Measurements from ENCODE around the gene COMMD10. TPM values are rescaled to one million over a fixed set of nuclear protein-coding genes. Genes with fewer than 3 reads are reported as not detected.

Gene COMMD10
- total and polyA plus RNA-seq, 2 experiments from 2014 or later = 37.7 to 52.2 TPM

- no peak overlapping the region for H2AFZ ChIP-seq
- no peaks in the 10 kb centered on the region for H3K9me3 ChIP-seq (ENCODE audit: low read depth)
- H3K27me3 ChIP-seq = no peaks in the 10 kb centered on the region
- H3K4me1 ChIP-seq (ENCODE audit: insufficient read depth) = peaks cover 3% of the 10 kb centered on the region
- TF ChIP-seq EZH2 (IDR thresholded peaks at IDR 0.05; ENCODE audit: borderline replicate concordance) (no peak), EZH2phosphoT487 (IDR thresholded peaks at IDR 0.05; ENCODE audit: low read depth, severe bottlenecking, unreplicated experiment) (no peak), CTCF (IDR thresholded peaks at IDR 0.05; ENCODE audit: poor library complexity) (no peak)
- H4K20me1 ChIP-seq (ENCODE audit: insufficient read depth, poor library complexity, severe bottlenecking) = no peaks in the 10 kb centered on the region
- no peak for DNase-seq (ENCODE audit: low spot score)
- no peak overlapping the region for H3K4me3 ChIP-seq
- no peaks in the 10 kb centered on the region for H3K9me2 ChIP-seq (replicated peaks; ENCODE audit: insufficient read depth)
- H3K27ac ChIP-seq = no peak overlapping the region
- no peak overlapping the region for H3K4me2 ChIP-seq
- H3K79me2 ChIP-seq = no peaks in the 10 kb centered on the region
- no peaks in the 10 kb centered on the region for H3K36me3 ChIP-seq (replicated peaks; ENCODE audit: insufficient read depth, low read depth)
- 79% methylated on average over 2 of the region's 2 CpGs for WGBS (ENCODE audit: low lambda C conversion rate, missing lambda C conversion rate)
These were observed 215.2 kb downstream of the COMMD10 start for GRCh38 chr5:116299746-116300640.

DNA sequence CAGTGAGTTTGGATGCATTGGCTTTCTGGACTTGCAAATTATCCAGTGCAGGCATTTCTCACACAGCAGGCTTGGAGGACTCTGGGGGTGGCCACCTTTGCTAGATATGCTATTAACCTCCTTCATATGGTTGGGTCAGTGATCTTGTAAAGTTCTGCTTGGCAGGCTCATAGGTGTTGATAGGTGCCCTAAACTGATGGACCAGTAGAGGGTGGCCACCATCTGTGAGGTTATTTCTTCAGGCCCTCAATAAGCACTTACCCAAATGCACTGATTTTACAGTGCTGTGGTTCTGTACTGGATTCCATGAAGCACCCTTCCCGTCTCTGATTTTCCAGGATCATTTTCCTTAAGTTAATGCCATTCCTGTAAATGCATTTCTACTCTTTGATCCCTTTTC is 216.3 kb downstream of the COMMD10 start:
- Histone ChIP-seq H3K4me3 (no peak overlapping the region), H3K79me2 (no peaks in the 10 kb centered on the region), H3K9me3 (ENCODE audit: low read depth) (no peaks in the 10 kb centered on the region), H2AFZ (no peak overlapping the region), H3K4me1 (ENCODE audit: insufficient read depth) (peaks cover 3% of the 10 kb centered on the region), H4K20me1 (ENCODE audit: insufficient read depth, poor library complexity, severe bottlenecking) (no peaks in the 10 kb centered on the region), H3K9me2 (replicated peaks; ENCODE audit: insufficient read depth) (no peaks in the 10 kb centered on the region), H3K27me3 (no peaks in the 10 kb centered on the region), H3K36me3 (replicated peaks; ENCODE audit: insufficient read depth, low read depth) (no peaks in the 10 kb centered on the region), H3K27ac (no peak overlapping the region), H3K4me2 (no peak overlapping the region)
- no peak for TF ChIP-seq CTCF (IDR thresholded peaks at IDR 0.05; ENCODE audit: poor library complexity)
- no peak for TF ChIP-seq EZH2 (IDR thresholded peaks at IDR 0.05; ENCODE audit: borderline replicate concordance)
- TF ChIP-seq EZH2phosphoT487 (IDR thresholded peaks at IDR 0.05; ENCODE audit: low read depth, severe bottlenecking, unreplicated experiment) = no peak
- WGBS (ENCODE audit: low lambda C conversion rate, missing lambda C conversion rate) = 96% methylated on average over 1 of the region's 1 CpG
- no peak for DNase-seq (ENCODE audit: low spot score)

DNA sequence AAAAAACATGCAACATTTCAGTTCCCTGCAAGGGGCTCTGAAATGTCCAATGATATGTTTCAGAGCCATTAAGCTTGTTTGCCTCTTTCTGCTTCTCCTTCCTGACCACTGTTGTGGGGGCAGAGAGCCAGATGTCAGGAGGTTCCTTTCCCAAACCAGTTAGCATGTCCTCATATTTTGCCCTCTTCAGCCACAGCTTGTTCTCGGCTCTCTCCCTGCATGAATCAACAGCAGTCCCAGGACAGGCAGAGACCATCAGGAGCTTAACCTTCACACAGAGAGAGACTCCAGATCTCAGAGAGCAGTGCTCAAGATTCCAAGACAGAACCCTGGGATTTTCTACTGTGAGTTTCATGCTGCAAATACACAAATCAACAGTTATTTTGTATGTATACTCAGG is 218.5 kb downstream of the COMMD10 start:
- WGBS (ENCODE audit: low lambda C conversion rate, missing lambda C conversion rate) = 65% methylated on average over 1 of the region's 1 CpG
- no peak overlapping the region for H3K27ac ChIP-seq
- H3K27me3 ChIP-seq = no peaks in the 10 kb centered on the region
- H2AFZ ChIP-seq = no peak overlapping the region
- no peak for DNase-seq (ENCODE audit: low spot score)
- peaks cover 3% of the 10 kb centered on the region for H3K4me1 ChIP-seq (ENCODE audit: insufficient read depth)
- H3K9me2 ChIP-seq (replicated peaks; ENCODE audit: insufficient read depth) = no peaks in the 10 kb centered on the region
- H3K79me2 ChIP-seq = no peaks in the 10 kb centered on the region
- H3K4me3 ChIP-seq = no peak overlapping the region
- H3K36me3 ChIP-seq (replicated peaks; ENCODE audit: insufficient read depth, low read depth) = peaks cover 4% of the 10 kb centered on the region
- peaks cover 4% of the 10 kb centered on the region for H3K9me3 ChIP-seq (ENCODE audit: low read depth)
- TF ChIP-seq EZH2phosphoT487 (IDR thresholded peaks at IDR 0.05; ENCODE audit: low read depth, severe bottlenecking, unreplicated experiment) (no peak), EZH2 (IDR thresholded peaks at IDR 0.05; ENCODE audit: borderline replicate concordance) (no peak), CTCF (IDR thresholded peaks at IDR 0.05; ENCODE audit: poor library complexity) (no peak)
- H4K20me1 ChIP-seq (ENCODE audit: insufficient read depth, poor library complexity, severe bottlenecking) = no peaks in the 10 kb centered on the region
- no peak overlapping the region for H3K4me2 ChIP-seq

Data from hepatocyte (in vitro differentiated cells).